SH-SY5Y (cell line): ENCODE results near the gene MRPS15.

ENCODE experiments used
- GATA2 ChIP-seq: IDR thresholded peaks from 2 replicates; pipeline ENCODE4 v1.6.1; 2011; ENCODE audit warnings: mild to moderate bottlenecking, low read depth, low read length
- GATA3 ChIP-seq: IDR thresholded peaks from 2 replicates; pipeline ENCODE4 v1.6.1; 2011; ENCODE audit warnings: low read depth, mild to moderate bottlenecking, low read length, moderate library complexity

GRCh38 chr1:36440646-36441045 lies 23.5 kb downstream of the MRPS15 start:
- TF ChIP-seq GATA3, result no peak
- TF ChIP-seq GATA2, result no peak
